ENCODE measurements around the gene OR10A2. TPM values are rescaled to one million over a fixed set of nuclear protein-coding genes. Genes with fewer than 3 reads are reported as not detected.

The OR10A2 gene
- not detected in 2 replicates for total RNA-seq

GRCh38 chr11:6862961-6863360, at the start of gene OR10A2:
OR10A2 (plus strand) TSS chr11:6863057; CDS start chr11:6869755, 6,698 bp downstream.

DNA sequence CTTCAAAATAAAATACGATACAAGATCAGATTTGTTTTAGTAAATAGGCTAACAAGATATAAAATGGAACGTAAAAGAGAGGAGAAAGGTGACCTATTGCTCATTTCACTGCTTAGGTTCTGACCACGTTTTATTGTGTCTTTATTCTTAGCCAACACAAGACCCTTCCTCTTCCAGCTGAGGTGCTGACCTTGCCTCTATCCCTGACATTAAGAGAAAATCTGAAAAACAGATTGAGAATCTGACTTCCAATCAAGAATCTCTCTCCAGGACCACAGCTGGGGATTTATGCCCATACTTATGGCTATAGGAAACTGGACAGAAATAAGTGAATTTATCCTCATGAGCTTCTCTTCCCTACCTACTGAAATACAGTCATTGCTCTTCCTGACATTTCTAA, 17.5 kb upstream of the OR10A2 start, which contains the start of gene OR10A5:
Gene OR10A5, plus strand, starts transcription at position 301 of the 400 bp plus-strand sequence. Its CDS starts 0 bp downstream, at position 301.

DNA sequence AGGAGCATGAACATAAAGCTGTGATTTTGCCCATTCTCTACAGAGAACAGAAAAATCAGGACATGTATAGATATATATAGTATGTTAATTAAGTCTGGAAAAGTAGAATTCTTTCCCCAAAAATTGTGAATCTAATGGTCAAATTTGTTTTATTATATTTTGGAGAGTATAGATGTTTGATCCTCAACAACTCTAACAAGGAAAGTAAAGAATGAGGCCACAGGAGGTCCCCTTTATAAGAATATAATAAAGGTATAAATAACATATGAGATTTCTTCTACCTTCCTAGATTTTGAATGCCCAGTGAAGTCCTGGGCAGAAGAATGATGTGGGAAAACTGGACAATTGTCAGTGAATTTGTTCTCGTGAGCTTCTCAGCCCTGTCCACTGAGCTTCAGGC, 13.5 kb downstream of the OR10A2 start, which contains the start of gene OR10A4:
Gene OR10A4, plus strand, starts transcription at position 301 of the 400 bp plus-strand sequence. Its CDS starts 23 bp downstream, at position 324.

DNA sequence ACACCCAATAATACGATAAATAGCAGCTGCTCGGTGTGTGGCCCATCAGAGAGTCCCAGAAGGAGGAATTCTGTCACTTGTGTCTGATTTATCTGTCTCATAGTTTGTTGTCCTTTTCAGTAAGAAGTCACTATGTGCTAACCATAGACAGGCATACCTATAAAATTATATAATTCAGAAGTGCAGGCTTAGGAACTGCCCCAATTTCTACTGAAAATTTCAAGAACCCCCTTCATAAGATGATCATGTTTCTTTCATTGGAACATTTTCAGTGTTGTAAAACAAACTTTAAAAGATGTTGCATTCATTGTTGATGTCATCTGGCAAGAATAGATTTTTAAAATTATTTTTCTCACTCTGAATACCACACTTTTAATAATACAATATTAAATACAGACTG, 29.5 kb downstream of the OR10A2 start, which contains the start of gene OR2D2:
Gene OR2D2, minus strand, starts transcription at position 101 of the 400 bp plus-strand sequence. Its CDS starts 0 bp downstream, at position 101.

GRCh38 chr11:6920702-6921101, 57.8 kb downstream of the OR10A2 start, which contains the start of gene OR2D3:
OR2D3 (plus strand) TSS chr11:6921002; CDS start chr11:6921002, 0 bp downstream.

Other genes starting within 250 kb of the OR10A2 start
- 83.6 and 123 TPM in 2 replicates for gene TPP1, start 243.6 kb upstream of the OR10A2 start, total RNA-seq
- gene DCHS1, start 207.2 kb upstream of the OR10A2 start, total RNA-seq = 35.2 and 50.1 TPM in 2 replicates
- 112 and 118 TPM in 2 replicates for gene MRPL17, start 179.7 kb upstream of the OR10A2 start, total RNA-seq
- 0.12 and 0.55 TPM in 2 replicates for gene OR2AG2, start 91.1 kb upstream of the OR10A2 start, total RNA-seq
- gene OR2AG1, start 80.0 kb upstream of the OR10A2 start, total RNA-seq = not detected in 2 replicates
- gene OR6A2, start 63.4 kb upstream of the OR10A2 start, total RNA-seq = 0.37 and 0.55 TPM in 2 replicates
- not detected in 2 replicates for gene OR10A5, start 17.4 kb upstream of the OR10A2 start, total RNA-seq
- not detected in 2 replicates for gene OR10A4, start 13.6 kb downstream of the OR10A2 start, total RNA-seq
- gene OR2D2, start 29.4 kb downstream of the OR10A2 start, total RNA-seq = 0.50 and 1.5 TPM in 2 replicates
- gene OR2D3, start 57.9 kb downstream of the OR10A2 start, total RNA-seq = not detected in 2 replicates
- 10.4 and 10.6 TPM in 2 replicates for gene ZNF215, start 63.4 kb downstream of the OR10A2 start, total RNA-seq
- gene ZNF214, start 157.3 kb downstream of the OR10A2 start, total RNA-seq = 5.6 and 7.0 TPM in 2 replicates
- 0.50 and 0.66 TPM in 2 replicates for gene NLRP14, start 157.4 kb downstream of the OR10A2 start, total RNA-seq
- 0.11 and 0.25 TPM in 2 replicates for gene RBMXL2, start 225.9 kb downstream of the OR10A2 start, total RNA-seq

All from uterine smooth muscle cell (primary cell).